Mesendoderm (in vitro differentiated cells): ENCODE results near the gene TRABD2B.

ENCODE experiments used
- DNase-seq: peaks from one replicate; pipeline ENCODE4 v3.0.0; 2013
- H2AK5ac ChIP-seq: 2 replicates; pipeline ENCODE4 v1.6.1; 2013; ENCODE audit warnings: low read length, inconsistent platforms
- H2BK120ac ChIP-seq: 2 replicates; pipeline ENCODE4 v1.6.1; 2013; ENCODE audit warnings: low read depth, mild to moderate bottlenecking, low read length, moderate library complexity, mixed read lengths
- H2BK15ac ChIP-seq: replicated peaks from 2 replicates; pipeline ENCODE4 v1.6.1; 2013; ENCODE audit warnings: low read depth, mild to moderate bottlenecking, moderate library complexity
- H2BK5ac ChIP-seq: 2 replicates; pipeline ENCODE4 v1.6.1; 2013; ENCODE audit warnings: low read length, inconsistent platforms
- H3K18ac ChIP-seq: 2 replicates; pipeline ENCODE4 v1.6.1; 2013; ENCODE audit warnings: mild to moderate bottlenecking, low read length, mixed read lengths
- H3K23ac ChIP-seq: one replicate; pipeline ENCODE4 v1.6.1; 2013; ENCODE audit warnings: low read length
- H3K27ac ChIP-seq: 2 replicates; pipeline ENCODE4 v1.5.1; 2013; ENCODE audit warnings: low read depth, mild to moderate bottlenecking, inconsistent platforms, low read length, moderate library complexity
- H3K27me3 ChIP-seq: 2 replicates; pipeline ENCODE4 v1.6.1; 2013; ENCODE audit warnings: low read length, control low read depth, mild to moderate bottlenecking, inconsistent platforms; ENCODE audit not compliant: insufficient read depth, poor library complexity
- H3K36me3 ChIP-seq: 2 replicates; pipeline ENCODE4 v1.6.1; 2013; ENCODE audit warnings: low read length, inconsistent platforms; ENCODE audit not compliant: control insufficient read depth, insufficient read depth
- H3K4ac ChIP-seq: one replicate; pipeline ENCODE4 v1.6.1; 2013; ENCODE audit warnings: low read depth, mild to moderate bottlenecking, low read length, moderate library complexity
- H3K4me1 ChIP-seq: 2 replicates; pipeline ENCODE4 v1.6.1; 2013; ENCODE audit warnings: low read depth, low read length, inconsistent platforms; ENCODE audit not compliant: control insufficient read depth
- H3K4me2 ChIP-seq: 2 replicates; pipeline ENCODE4 v1.6.1; 2013; ENCODE audit warnings: low read length
- H3K4me3 ChIP-seq: 2 replicates; pipeline ENCODE4 v1.5.1; 2013; ENCODE audit warnings: mild to moderate bottlenecking, low read length
- H3K56ac ChIP-seq: one replicate; pipeline ENCODE4 v1.6.1; 2013; ENCODE audit warnings: low read length
- H3K79me1 ChIP-seq: 2 replicates; pipeline ENCODE4 v1.6.1; 2013; ENCODE audit warnings: low read length, inconsistent platforms
- H3K79me2 ChIP-seq: 2 replicates; pipeline ENCODE4 v1.6.1; 2013; ENCODE audit warnings: mild to moderate bottlenecking, low read length; ENCODE audit not compliant: control insufficient read depth, insufficient read depth
- H3K9ac ChIP-seq: 2 replicates; pipeline ENCODE4 v1.6.1; 2013; ENCODE audit warnings: low read length, inconsistent platforms
- H4K5ac ChIP-seq: one replicate; pipeline ENCODE4 v1.6.1; 2013; ENCODE audit warnings: low read length
- H4K8ac ChIP-seq: one replicate; pipeline ENCODE4 v1.6.1; 2013; ENCODE audit warnings: low read depth, mild to moderate bottlenecking, control low read depth, low read length, moderate library complexity
- WGBS: extraction: QIAGEN DNeasy Blood & Tissue Kit; methylation state at CpG from one replicate; pipeline ENCODE4 v1.1.7; 2013; ENCODE audit warnings: low lambda C conversion rate, missing lambda C conversion rate; ENCODE audit not compliant: insufficient coverage; ENCODE audit errors: extremely low coverage; 5-methylcytosine and 5-hydroxymethylcytosine counted together

TRABD2B gene

GRCh38 chr1:47898133-47898845 lies 98.9 kb downstream of the TRABD2B start:
- H3K36me3 ChIP-seq, result no peaks in the 10 kb centered on the region
- H2BK120ac ChIP-seq, result no peak overlapping the region
- H4K5ac ChIP-seq, result no peak overlapping the region
- no peak overlapping the region for H2BK5ac ChIP-seq
- H3K18ac ChIP-seq, result no peak overlapping the region
- peaks cover 2% of the 10 kb centered on the region for H3K79me1 ChIP-seq
- no peak overlapping the region for H3K23ac ChIP-seq
- no peak overlapping the region for H2BK15ac ChIP-seq
- no peaks in the 10 kb centered on the region for H3K79me2 ChIP-seq
- H3K4me3 ChIP-seq, result no peak overlapping the region
- H3K4me2 ChIP-seq, result no peak overlapping the region
- no peak overlapping the region for H2AK5ac ChIP-seq
- no peak overlapping the region for H3K27ac ChIP-seq
- H3K27me3 ChIP-seq, result no peaks in the 10 kb centered on the region
- no peak overlapping the region for H3K4ac ChIP-seq
- peak; percentile 89 for DNase-seq
- H3K56ac ChIP-seq, result no peak overlapping the region
- peaks cover 9% of the 10 kb centered on the region for H3K4me1 ChIP-seq
- WGBS, result no CpG with 5 or more reads among the region's 6 CpGs
- no peak overlapping the region for H3K9ac ChIP-seq
- no peak overlapping the region for H4K8ac ChIP-seq

GRCh38 chr1:47895279-47896125 lies 101.7 kb downstream of the TRABD2B start:
- Histone ChIP-seq H2AK5ac (no peak overlapping the region), H2BK120ac (no peak overlapping the region), H4K5ac (no peak overlapping the region), H3K27me3 (no peaks in the 10 kb centered on the region), H4K8ac (no peak overlapping the region), H3K4me1 (peaks cover 6% of the 10 kb centered on the region), H3K18ac (no peak overlapping the region), H3K79me1 (peaks cover 2% of the 10 kb centered on the region), H2BK5ac (no peak overlapping the region), H3K23ac (no peak overlapping the region), H3K27ac (no peak overlapping the region), H3K4me2 (no peak overlapping the region), H2BK15ac (no peak overlapping the region), H3K79me2 (no peaks in the 10 kb centered on the region), H3K56ac (no peak overlapping the region), H3K4ac (no peak overlapping the region), H3K9ac (no peak overlapping the region), H3K36me3 (no peaks in the 10 kb centered on the region), H3K4me3 (no peak overlapping the region)
- DNase-seq, result no peak
- WGBS, result no CpG with 5 or more reads among the region's 10 CpGs

GRCh38 chr1:47894410-47895278 lies 102.5 kb downstream of the TRABD2B start:
- H3K4me1 ChIP-seq, result peaks cover 6% of the 10 kb centered on the region
- no peak overlapping the region for H3K56ac ChIP-seq
- no CpG with 5 or more reads among the region's 11 CpGs for WGBS
- no peak overlapping the region for H3K4me3 ChIP-seq
- peaks cover 2% of the 10 kb centered on the region for H3K79me1 ChIP-seq
- no peak overlapping the region for H2BK5ac ChIP-seq
- H3K27me3 ChIP-seq, result no peaks in the 10 kb centered on the region
- H4K5ac ChIP-seq, result no peak overlapping the region
- H3K18ac ChIP-seq, result no peak overlapping the region
- H3K79me2 ChIP-seq, result no peaks in the 10 kb centered on the region
- no peak overlapping the region for H4K8ac ChIP-seq
- no peak overlapping the region for H3K27ac ChIP-seq
- no peak overlapping the region for H3K23ac ChIP-seq
- no peak overlapping the region for H3K4ac ChIP-seq
- H3K4me2 ChIP-seq, result no peak overlapping the region
- no peak overlapping the region for H2AK5ac ChIP-seq
- no peaks in the 10 kb centered on the region for H3K36me3 ChIP-seq
- peak; percentile 42 for DNase-seq
- H2BK120ac ChIP-seq, result no peak overlapping the region
- no peak overlapping the region for H3K9ac ChIP-seq
- no peak overlapping the region for H2BK15ac ChIP-seq

GRCh38 chr1:47893412-47893811 lies 103.8 kb downstream of the TRABD2B start:
- H3K36me3 ChIP-seq, result no peaks in the 10 kb centered on the region
- H3K4me2 ChIP-seq, result no peak overlapping the region
- no peak for DNase-seq
- no peak overlapping the region for H3K27ac ChIP-seq
- H3K79me2 ChIP-seq, result no peaks in the 10 kb centered on the region
- H3K4me1 ChIP-seq, result peaks cover 6% of the 10 kb centered on the region
- no peak overlapping the region for H3K4ac ChIP-seq
- H3K23ac ChIP-seq, result no peak overlapping the region
- no CpG with 5 or more reads among the region's 4 CpGs for WGBS
- no peak overlapping the region for H2AK5ac ChIP-seq
- H4K5ac ChIP-seq, result no peak overlapping the region
- no peak overlapping the region for H2BK120ac ChIP-seq
- H3K79me1 ChIP-seq, result peaks cover 2% of the 10 kb centered on the region
- H2BK15ac ChIP-seq, result no peak overlapping the region
- no peak overlapping the region for H3K4me3 ChIP-seq
- H3K27me3 ChIP-seq, result no peaks in the 10 kb centered on the region
- no peak overlapping the region for H3K18ac ChIP-seq
- no peak overlapping the region for H4K8ac ChIP-seq
- no peak overlapping the region for H2BK5ac ChIP-seq
- no peak overlapping the region for H3K9ac ChIP-seq
- H3K56ac ChIP-seq, result no peak overlapping the region

GRCh38 chr1:47890779-47891178 lies 106.4 kb downstream of the TRABD2B start:
- no peaks in the 10 kb centered on the region for H3K36me3 ChIP-seq
- no peak overlapping the region for H2BK5ac ChIP-seq
- H3K4me1 ChIP-seq, result peaks cover 4% of the 10 kb centered on the region
- no peak overlapping the region for H3K27ac ChIP-seq
- no peak overlapping the region for H3K9ac ChIP-seq
- no peaks in the 10 kb centered on the region for H3K79me2 ChIP-seq
- H2BK15ac ChIP-seq, result no peak overlapping the region
- H3K56ac ChIP-seq, result no peak overlapping the region
- no peak overlapping the region for H4K5ac ChIP-seq
- no peaks in the 10 kb centered on the region for H3K79me1 ChIP-seq
- no peak overlapping the region for H3K23ac ChIP-seq
- H3K4me2 ChIP-seq, result no peak overlapping the region
- H4K8ac ChIP-seq, result no peak overlapping the region
- H3K4me3 ChIP-seq, result no peak overlapping the region
- no peak overlapping the region for H3K4ac ChIP-seq
- no peaks in the 10 kb centered on the region for H3K27me3 ChIP-seq
- WGBS, result no CpG with 5 or more reads among the region's 5 CpGs
- no peak overlapping the region for H2BK120ac ChIP-seq
- no peak overlapping the region for H2AK5ac ChIP-seq
- no peak overlapping the region for H3K18ac ChIP-seq
- DNase-seq, result no peak
